ENCODE data around the gene GJC3. TPM values are rescaled to one million over a fixed set of nuclear protein-coding genes. Genes with fewer than 3 reads are reported as not detected.
"Not testable (repeated sequence)": the region's sequence is repeated elsewhere in the genome, so short reads cannot be mapped to it uniquely, and the experiment has no call there.

The GJC3 gene
- total RNA-seq = 1 to 10 TPM in 1 of 2 experiments, under 1 TPM in 1; 0.73 to 1.1 TPM

- POLR2A ChIA-PET = interaction anchor here (2.1 kb wide), 1 partner anchor 9 kb away, joined by 8 read pairs; no protein-coding TSS in a partner anchor
- Mint-ChIP-seq H3K36me3 (ENCODE audit: low read depth) (no peaks in the 10 kb centered on the region), H3K4me3 (peak within 1 kb of the TSS; percentile 64), H3K27me3 (peaks cover 10% of the 10 kb centered on the region), H3K9me3 (ENCODE audit: low read depth) (no peaks in the 10 kb centered on the region), H3K27ac (peak within 1 kb of the TSS; percentile 43), H3K4me1 (peaks cover 25% of the 10 kb centered on the region)
- intact Hi-C loops (cut with DNase I, micrococcal nuclease) = no loop called here
- DNase-seq (peak; percentile 70), ATAC-seq (peak; percentile 95)
- CTCF ChIA-PET = interaction anchor here (0.9 to 4.4 kb wide), 8 partner anchors 10 to 372 kb away, joined by 3 to 38 read pairs (median 4); partner anchors contain the start of genes TRIM4 and ZKSCAN1
These were observed at the start of gene GJC3 for GRCh38 chr7:99928994-99929729. TSS of gene GJC3 (minus strand) at chr7:99929620. CDS start at chr7:99929620, 0 bp downstream.

GRCh38 chr7:99976626-99977025, 47.2 kb upstream of the GJC3 start:
- Mint-ChIP-seq H3K27me3 (peaks cover 4% of the 10 kb centered on the region), H3K4me3 (no peak overlapping the region), H3K4me1 (peaks cover 15% of the 10 kb centered on the region), H3K9me3 (ENCODE audit: low read depth) (no peaks in the 10 kb centered on the region), H3K27ac (no peak overlapping the region), H3K36me3 (ENCODE audit: low read depth) (no peaks in the 10 kb centered on the region)
- DNase-seq (no peak), ATAC-seq (no peak)
- POLR2A ChIA-PET = no interaction called here
- intact Hi-C loops (cut with DNase I, micrococcal nuclease) = loop anchor here in 1 of 2 experiments (5.0 kb wide), 1 partner anchor 76 kb away; no protein-coding TSS in a partner anchor
- CTCF ChIA-PET = interaction anchor here (1.2 to 5.0 kb wide), 2 partner anchors 63 to 136 kb away, joined by 3 to 33 read pairs; no protein-coding TSS in a partner anchor

GRCh38 chr7:99975782-99976521, 46.5 kb upstream of the GJC3 start, which contains the start of gene AZGP1:
TSS of gene AZGP1 (minus strand) at chr7:99976031. CDS start at chr7:99976020, 11 bp downstream.
- no peak within 1 kb of the TSS for H3K27ac Mint-ChIP-seq
- DNase-seq (no peak), ATAC-seq (no peak)
- H3K36me3 Mint-ChIP-seq (ENCODE audit: low read depth) = no peaks in the 10 kb centered on the region
- intact Hi-C loops (cut with DNase I, micrococcal nuclease) = loop anchor here in 1 of 2 experiments (5.0 kb wide), 1 partner anchor 76 kb away; no protein-coding TSS in a partner anchor
- no peaks in the 10 kb centered on the region for H3K9me3 Mint-ChIP-seq (ENCODE audit: low read depth)
- H3K4me3 Mint-ChIP-seq = no peak within 1 kb of the TSS
- CTCF ChIA-PET = interaction anchor here (0.6 to 5.0 kb wide), 4 partner anchors 55 to 1314 kb away, joined by 3 to 33 read pairs (median 3); no protein-coding TSS in a partner anchor
- H3K4me1 Mint-ChIP-seq = peaks cover 12% of the 10 kb centered on the region
- H3K27me3 Mint-ChIP-seq = peaks cover 4% of the 10 kb centered on the region
- POLR2A ChIA-PET = no interaction called here

GRCh38 chr7:99974681-99975080, 45.3 kb upstream of the GJC3 start:
- intact Hi-C loops (cut with DNase I, micrococcal nuclease) = loop anchor here in 1 of 2 experiments (5.0 kb wide), 1 partner anchor 78 kb away; no protein-coding TSS in a partner anchor
- CTCF ChIA-PET = no interaction called here
- H3K27ac Mint-ChIP-seq = no peak overlapping the region

GRCh38 chr7:99973817-99974216, 44.4 kb upstream of the GJC3 start:
- DNase-seq; H3K9me3 Mint-ChIP-seq (ENCODE audit: low read depth); POLR2A ChIA-PET; H3K36me3 Mint-ChIP-seq (ENCODE audit: low read depth); H3K27me3 Mint-ChIP-seq; ATAC-seq; intact Hi-C loops (cut with DNase I, micrococcal nuclease); CTCF ChIA-PET; H3K4me1 Mint-ChIP-seq; H3K27ac Mint-ChIP-seq; H3K4me3 Mint-ChIP-seq: not testable (repeated sequence)

More at GRCh38 chr7:99974681-99975080, 45.3 kb upstream of the GJC3 start:
- Mint-ChIP-seq H3K4me1 (peaks cover 1% of the 10 kb centered on the region), H3K4me3 (no peak overlapping the region), H3K27me3 (peaks cover 4% of the 10 kb centered on the region), H3K9me3 (ENCODE audit: low read depth) (no peaks in the 10 kb centered on the region), H3K36me3 (ENCODE audit: low read depth) (no peaks in the 10 kb centered on the region)
- ATAC-seq (no peak), DNase-seq (no peak)
- POLR2A ChIA-PET = no interaction called here

- H3K36me3 Mint-ChIP-seq (ENCODE audit: low read depth) = no peaks in the 10 kb centered on the region
- ChIA-PET POLR2A (no interaction called here), CTCF (no interaction called here)
- no peak overlapping the region for H3K27ac Mint-ChIP-seq
- intact Hi-C loops (cut with DNase I, micrococcal nuclease) = no loop called here
- peaks cover 11% of the 10 kb centered on the region for H3K27me3 Mint-ChIP-seq
- no peak for DNase-seq
- H3K9me3 Mint-ChIP-seq (ENCODE audit: low read depth) = no peaks in the 10 kb centered on the region
- ATAC-seq = no peak
- H3K4me1 Mint-ChIP-seq = no peaks in the 10 kb centered on the region
- H3K4me3 Mint-ChIP-seq = no peak overlapping the region
These were observed 41.8 kb upstream of the GJC3 start for GRCh38 chr7:99971242-99971641.

GRCh38 chr7:99969813-99970212, 40.4 kb upstream of the GJC3 start:
- DNase-seq; intact Hi-C loops (cut with DNase I, micrococcal nuclease); ATAC-seq; H3K36me3 Mint-ChIP-seq (ENCODE audit: low read depth); H3K27ac Mint-ChIP-seq; H3K27me3 Mint-ChIP-seq; H3K4me3 Mint-ChIP-seq; H3K9me3 Mint-ChIP-seq (ENCODE audit: low read depth); POLR2A ChIA-PET; H3K4me1 Mint-ChIP-seq; CTCF ChIA-PET: not testable (repeated sequence)

GRCh38 chr7:99969298-99969697, 39.9 kb upstream of the GJC3 start:
- H3K27me3 Mint-ChIP-seq = peaks cover 14% of the 10 kb centered on the region
- no peak overlapping the region for H3K27ac Mint-ChIP-seq
- intact Hi-C loops (cut with DNase I, micrococcal nuclease) = no loop called here
- H3K9me3 Mint-ChIP-seq (ENCODE audit: low read depth) = no peaks in the 10 kb centered on the region
- H3K36me3 Mint-ChIP-seq (ENCODE audit: low read depth) = no peaks in the 10 kb centered on the region
- no peak overlapping the region for H3K4me3 Mint-ChIP-seq
- ChIA-PET CTCF (interaction anchor here (1.5 kb wide), 1 partner anchor 11 kb away, joined by 4 read pairs; no protein-coding TSS in a partner anchor), POLR2A (no interaction called here)
- ATAC-seq (no peak), DNase-seq (no peak)
- H3K4me1 Mint-ChIP-seq = no peaks in the 10 kb centered on the region

GRCh38 chr7:99958564-99959227, 29.3 kb upstream of the GJC3 start:
- H3K4me3 Mint-ChIP-seq = no peak overlapping the region
- intact Hi-C loops (cut with DNase I, micrococcal nuclease) = no loop called here
- ATAC-seq (no peak), DNase-seq (no peak)
- H3K4me1 Mint-ChIP-seq = peaks cover 7% of the 10 kb centered on the region
- CTCF ChIA-PET = no interaction called here
- H3K27me3 Mint-ChIP-seq = peaks cover 18% of the 10 kb centered on the region
- H3K36me3 Mint-ChIP-seq (ENCODE audit: low read depth) = no peaks in the 10 kb centered on the region
- POLR2A ChIA-PET = no interaction called here
- H3K27ac Mint-ChIP-seq = no peak overlapping the region
- no peaks in the 10 kb centered on the region for H3K9me3 Mint-ChIP-seq (ENCODE audit: low read depth)

GRCh38 chr7:99955247-99955646, 25.8 kb upstream of the GJC3 start:
- intact Hi-C loops (cut with DNase I, micrococcal nuclease) = no loop called here
- peaks cover 2% of the 10 kb centered on the region for H3K27me3 Mint-ChIP-seq
- H3K4me3 Mint-ChIP-seq = no peak overlapping the region
- ChIA-PET CTCF (interaction anchor here (0.7 kb wide), 1 partner anchor 103 kb away, joined by 3 read pairs; no protein-coding TSS in a partner anchor), POLR2A (no interaction called here)
- H3K27ac Mint-ChIP-seq = no peak overlapping the region
- no peaks in the 10 kb centered on the region for H3K9me3 Mint-ChIP-seq (ENCODE audit: low read depth)
- peak; percentile 16 for DNase-seq
- ATAC-seq = no peak
- H3K4me1 Mint-ChIP-seq = peaks cover 11% of the 10 kb centered on the region
- no peaks in the 10 kb centered on the region for H3K36me3 Mint-ChIP-seq (ENCODE audit: low read depth)

GRCh38 chr7:99954643-99955042, 25.2 kb upstream of the GJC3 start:
- H3K27me3 Mint-ChIP-seq; intact Hi-C loops (cut with DNase I, micrococcal nuclease); ATAC-seq; H3K36me3 Mint-ChIP-seq (ENCODE audit: low read depth); H3K4me3 Mint-ChIP-seq; DNase-seq; H3K9me3 Mint-ChIP-seq (ENCODE audit: low read depth); H3K27ac Mint-ChIP-seq; POLR2A ChIA-PET: not testable (repeated sequence)
- CTCF ChIA-PET = interaction anchor here (1.3 kb wide), 1 partner anchor 41 kb away, joined by 3 read pairs; no protein-coding TSS in a partner anchor
- peaks cover 11% of the 10 kb centered on the region for H3K4me1 Mint-ChIP-seq
